Ishikawa (cell line): ENCODE data around the gene MIPOL1.

ENCODE experiments used
- CEBPB ChIP-seq: IDR thresholded peaks from 2 replicates; pipeline ENCODE4 v1.6.1; 2012
- CREB1 ChIP-seq: IDR thresholded peaks from 2 replicates; pipeline ENCODE4 v1.6.1; 2012; ENCODE audit warnings: low read depth
- EGR1 ChIP-seq: IDR thresholded peaks from 2 replicates; pipeline ENCODE4 v1.6.1; 2012
- EP300 ChIP-seq: IDR thresholded peaks from 2 replicates; pipeline ENCODE4 v1.6.1; 2012; ENCODE audit warnings: borderline replicate concordance
- FOXM1 ChIP-seq: IDR thresholded peaks from 2 replicates; pipeline ENCODE4 v1.6.1; 2012; ENCODE audit warnings: low read depth, borderline replicate concordance
- NFIC ChIP-seq: IDR thresholded peaks from 2 replicates; pipeline ENCODE4 v1.6.1; 2012
- RAD21 ChIP-seq: IDR thresholded peaks from 2 replicates; pipeline ENCODE4 v1.6.1; 2012; ENCODE audit warnings: low read depth
- REST ChIP-seq: IDR thresholded peaks from 2 replicates; pipeline ENCODE4 v1.6.1; 2012; ENCODE audit warnings: low read depth, mild to moderate bottlenecking
- TAF1 ChIP-seq: IDR thresholded peaks from 2 replicates; pipeline ENCODE4 v1.6.1; 2012; ENCODE audit warnings: low read depth, mild to moderate bottlenecking
- TCF12 ChIP-seq: IDR thresholded peaks from 2 replicates; pipeline ENCODE4 v1.6.1; 2012; ENCODE audit warnings: low read depth
- TEAD4 ChIP-seq: IDR thresholded peaks from 2 replicates; pipeline ENCODE4 v1.6.1; 2012
- USF1 ChIP-seq: IDR thresholded peaks from 2 replicates; pipeline ENCODE4 v1.6.1; 2012
- YY1 ChIP-seq: IDR thresholded peaks from 2 replicates; pipeline ENCODE4 v1.6.1; 2012; ENCODE audit warnings: low read depth
- ZBTB7A ChIP-seq: IDR thresholded peaks from 2 replicates; pipeline ENCODE4 v1.6.1; 2012; ENCODE audit warnings: low read depth
- TF ChIP-seq, protein P1 (sequence below): IDR thresholded peaks from 2 replicates; pipeline ENCODE4 v1.6.1; 2012

MIPOL1 gene

GRCh38 chr14:37247791-37248461, 50.2 kb downstream of the MIPOL1 start:
- no peak for TF ChIP-seq YY1
- no peak for TF ChIP-seq TCF12
- no peak for TF ChIP-seq ZBTB7A
- TF ChIP-seq EP300: no peak
- no peak for TF ChIP-seq NFIC
- no peak for TF ChIP-seq TEAD4
- TF ChIP-seq REST: no peak
- TF ChIP-seq, protein P1, sequence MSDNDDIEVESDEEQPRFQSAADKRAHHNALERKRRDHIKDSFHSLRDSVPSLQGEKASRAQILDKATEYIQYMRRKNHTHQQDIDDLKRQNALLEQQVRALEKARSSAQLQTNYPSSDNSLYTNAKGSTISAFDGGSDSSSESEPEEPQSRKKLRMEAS: no peak
- no peak for TF ChIP-seq RAD21
- no peak for TF ChIP-seq USF1
- TF ChIP-seq FOXM1: no peak
- TF ChIP-seq TAF1: no peak
- TF ChIP-seq CREB1: no peak
- no peak for TF ChIP-seq EGR1
- no peak for TF ChIP-seq CEBPB

DNA sequence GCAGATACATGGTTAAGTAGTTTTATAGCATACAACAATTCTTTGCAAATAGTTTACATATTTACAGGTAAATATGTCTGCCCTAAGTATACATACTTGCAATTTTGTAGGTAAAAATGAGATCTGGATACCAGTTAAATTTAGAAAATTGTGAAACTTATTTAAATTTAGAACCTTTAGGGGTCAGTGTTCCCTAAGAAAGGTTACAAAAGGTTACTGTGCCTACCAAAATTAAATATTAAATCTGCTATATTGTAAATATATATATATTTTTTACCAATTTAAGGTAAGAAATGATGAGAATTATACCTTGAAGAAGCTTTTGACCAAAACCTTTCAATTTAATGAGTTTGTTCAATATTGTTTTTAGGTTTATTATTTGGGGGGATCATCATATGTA, 54.0 kb downstream of the MIPOL1 start:
- TF ChIP-seq EP300 (no peak), TEAD4 (no peak)

GRCh38 chr14:37252434-37252833, 54.7 kb downstream of the MIPOL1 start:
- TF ChIP-seq, protein P1: no peak
- TF ChIP-seq YY1 (no peak), EP300 (no peak), ZBTB7A (no peak), RAD21 (no peak), TCF12 (no peak), TAF1 (no peak), CREB1 (no peak), USF1 (no peak)

GRCh38 chr14:37253905-37254304, 56.2 kb downstream of the MIPOL1 start:
- TF ChIP-seq, protein P1: no peak
- TF ChIP-seq TEAD4 (no peak), ZBTB7A (no peak), REST (no peak), TCF12 (no peak)

GRCh38 chr14:37254411-37254947, 56.7 kb downstream of the MIPOL1 start:
- TF ChIP-seq ZBTB7A (no peak), RAD21 (no peak), CREB1 (no peak), USF1 (no peak), TAF1 (no peak), EGR1 (no peak), TEAD4 (no peak), YY1 (no peak), REST (no peak), NFIC (no peak), EP300 (no peak)
- TF ChIP-seq, protein P1: no peak
